Right atrium auricular region (tissue), 2 donors: ENCODE results near the gene CD79A. TPM values are rescaled to one million over a fixed set of nuclear protein-coding genes. Genes with fewer than 3 reads are reported as not detected.

ENCODE experiments used
- DNase-seq: peaks from one replicate; pipeline ENCODE4 v3.0.0-alpha.2; 2019; ENCODE audit warnings: low spot score
- H3K27ac ChIP-seq, 2 donors: fragments of 200-600 bp; sonication (generic); 1 replicate in 1 of 2; 2 replicates in 1 of 2; pipeline ENCODE4 v1.5.1; 2016 to 2019
- H3K27me3 ChIP-seq, 2 donors: fragments of 200-600 bp; sonication (generic); one replicate each; pipeline versions ENCODE4 v1.5.1 to v1.6.0; 2017 to 2019
- H3K36me3 ChIP-seq: fragments of 200-600 bp; sonication (generic); one replicate; pipeline ENCODE4 v1.5.1; 2016
- H3K4me1 ChIP-seq, 2 donors: fragments of 200-600 bp; sonication (generic); one replicate each; pipeline versions ENCODE4 v1.5.1 to v1.6.0; 2017 to 2019
- H3K4me3 ChIP-seq, 2 donors: fragments of 200-600 bp; sonication (generic); 1 replicate in 1 of 2; 2 replicates in 1 of 2; pipeline ENCODE4 v1.5.1; 2017 to 2019; ENCODE audit warnings: mild to moderate bottlenecking in 1 of 2, moderate library complexity in 1 of 2
- H3K9me3 ChIP-seq, 2 donors: fragments of 200-600 bp; sonication (generic); one replicate each; pipeline ENCODE4 v1.5.1; 2019
- CTCF ChIP-seq, 2 donors: fragments of 200-600 bp; sonication (generic); IDR thresholded peaks; one replicate each; pipeline ENCODE4 v1.5.1; 2019; ENCODE audit warnings: antibody characterized with exemption in 2 of 2
- total RNA-seq, 2 donors: library from RNA; depleted of rRNA; stranded (reverse); fragments of >200 nt; gene quantifications; one replicate each; pipeline ENCODE4 v1.1.0, GENCODE V29; 2016

The CD79A gene
- total RNA-seq, 2 donors from 2014 or later: 1.1 TPM; not detected in 1

- Histone ChIP-seq H3K27me3 (no peaks in the 10 kb centered on the region), H3K4me1 (no peaks in the 10 kb centered on the region), H3K4me3 (no peak within 1 kb of the TSS), H3K36me3 (no peaks in the 10 kb centered on the region), H3K9me3 (no peaks in the 10 kb centered on the region), H3K27ac (no peak within 1 kb of the TSS)
- no peak for TF ChIP-seq CTCF (IDR thresholded peaks at IDR 0.05)
- no peak for DNase-seq
Observed at GRCh38 chr19:41845001-41845050, 32.3 kb upstream of the CD79A start, which contains the start of gene DMRTC2. Gene DMRTC2 (plus strand): TSS chr19:41845042. CDS start chr19:41847429, 2,387 bp downstream.

GRCh38 chr19:41845051-41845590 lies 32.0 kb upstream of the CD79A start:
- H3K27me3 ChIP-seq: no peaks in the 10 kb centered on the region
- TF ChIP-seq CTCF (IDR thresholded peaks at IDR 0.05): no peak
- no peak overlapping the region for H3K27ac ChIP-seq

GRCh38 chr19:41847351-41848105 lies 29.6 kb upstream of the CD79A start:
- H3K9me3 ChIP-seq: no peaks in the 10 kb centered on the region
- no peak for TF ChIP-seq CTCF (IDR thresholded peaks at IDR 0.05)
- no peak for DNase-seq
- no peaks in the 10 kb centered on the region for H3K36me3 ChIP-seq
- no peak overlapping the region for H3K27ac ChIP-seq
- no peaks in the 10 kb centered on the region for H3K4me1 ChIP-seq
- H3K4me3 ChIP-seq: no peak overlapping the region
- H3K27me3 ChIP-seq: no peaks in the 10 kb centered on the region

More at GRCh38 chr19:41845051-41845590, 32.0 kb upstream of the CD79A start:
- Histone ChIP-seq H3K36me3 (no peaks in the 10 kb centered on the region), H3K9me3 (no peaks in the 10 kb centered on the region), H3K4me1 (no peaks in the 10 kb centered on the region), H3K4me3 (no peak overlapping the region)
- DNase-seq: no peak

GRCh38 chr19:41848666-41849065 lies 28.4 kb upstream of the CD79A start:
- H3K36me3 ChIP-seq: no peaks in the 10 kb centered on the region
- no peaks in the 10 kb centered on the region for H3K4me1 ChIP-seq
- H3K4me3 ChIP-seq: no peak overlapping the region
- no peaks in the 10 kb centered on the region for H3K27me3 ChIP-seq
- no peaks in the 10 kb centered on the region for H3K9me3 ChIP-seq
- no peak for DNase-seq
- H3K27ac ChIP-seq: no peak overlapping the region
- no peak for TF ChIP-seq CTCF (IDR thresholded peaks at IDR 0.05)

- no peak overlapping the region for H3K4me3 ChIP-seq
- no peaks in the 10 kb centered on the region for H3K36me3 ChIP-seq
- no peaks in the 10 kb centered on the region for H3K9me3 ChIP-seq
- H3K27ac ChIP-seq: no peak overlapping the region
- no peaks in the 10 kb centered on the region for H3K27me3 ChIP-seq
- no peaks in the 10 kb centered on the region for H3K4me1 ChIP-seq
- no peak for TF ChIP-seq CTCF (IDR thresholded peaks at IDR 0.05)
- no peak for DNase-seq
Observed at GRCh38 chr19:41849067-41849466, 28.0 kb upstream of the CD79A start.

GRCh38 chr19:41850381-41850780 lies 26.7 kb upstream of the CD79A start:
- TF ChIP-seq CTCF (IDR thresholded peaks at IDR 0.05): no peak
- no peaks in the 10 kb centered on the region for H3K36me3 ChIP-seq

More at GRCh38 chr19:41850381-41850780, 26.7 kb upstream of the CD79A start:
- Histone ChIP-seq H3K27ac (no peak overlapping the region), H3K9me3 (no peaks in the 10 kb centered on the region), H3K4me3 (no peak overlapping the region), H3K4me1 (no peaks in the 10 kb centered on the region), H3K27me3 (no peaks in the 10 kb centered on the region)
- DNase-seq: no peak
